ENCODE data around the gene PRKCZ.

DNA sequence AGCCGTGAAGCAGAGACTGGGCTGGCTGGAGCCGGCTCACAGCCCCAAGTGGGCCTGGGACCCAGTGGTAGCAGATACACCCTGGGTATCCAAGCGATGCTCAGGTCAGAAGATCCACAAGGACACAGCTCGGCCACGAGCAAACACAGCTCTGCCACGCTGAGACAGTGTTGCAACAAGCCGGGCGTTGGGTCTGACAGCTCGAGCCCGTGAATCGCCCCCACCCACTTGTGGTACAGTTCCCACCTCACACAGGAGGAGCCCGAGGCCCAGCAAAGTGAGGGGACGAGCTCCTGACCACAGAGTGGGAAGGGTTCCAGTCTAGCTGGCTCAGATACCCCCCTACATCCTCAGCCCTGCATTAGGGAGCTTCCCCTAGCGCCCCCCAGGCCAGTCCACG lies 8.9 kb upstream of the PRKCZ start:
- TF ChIP-seq, protein P1, sequence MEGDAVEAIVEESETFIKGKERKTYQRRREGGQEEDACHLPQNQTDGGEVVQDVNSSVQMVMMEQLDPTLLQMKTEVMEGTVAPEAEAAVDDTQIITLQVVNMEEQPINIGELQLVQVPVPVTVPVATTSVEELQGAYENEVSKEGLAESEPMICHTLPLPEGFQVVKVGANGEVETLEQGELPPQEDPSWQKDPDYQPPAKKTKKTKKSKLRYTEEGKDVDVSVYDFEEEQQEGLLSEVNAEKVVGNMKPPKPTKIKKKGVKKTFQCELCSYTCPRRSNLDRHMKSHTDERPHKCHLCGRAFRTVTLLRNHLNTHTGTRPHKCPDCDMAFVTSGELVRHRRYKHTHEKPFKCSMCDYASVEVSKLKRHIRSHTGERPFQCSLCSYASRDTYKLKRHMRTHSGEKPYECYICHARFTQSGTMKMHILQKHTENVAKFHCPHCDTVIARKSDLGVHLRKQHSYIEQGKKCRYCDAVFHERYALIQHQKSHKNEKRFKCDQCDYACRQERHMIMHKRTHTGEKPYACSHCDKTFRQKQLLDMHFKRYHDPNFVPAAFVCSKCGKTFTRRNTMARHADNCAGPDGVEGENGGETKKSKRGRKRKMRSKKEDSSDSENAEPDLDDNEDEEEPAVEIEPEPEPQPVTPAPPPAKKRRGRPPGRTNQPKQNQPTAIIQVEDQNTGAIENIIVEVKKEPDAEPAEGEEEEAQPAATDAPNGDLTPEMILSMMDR (IDR thresholded peaks at IDR 0.05) = no peak
- no peak for TF ChIP-seq POLR2A (IDR thresholded peaks at IDR 0.05)

Measured in uterus (tissue), 2 donors.